Measurements from ENCODE around the gene TLCD1. TPM values are rescaled to one million over a fixed set of nuclear protein-coding genes. Genes with fewer than 3 reads are reported as not detected.

TLCD1 gene
- total RNA-seq, 1 donor from 2014 or later = 3.1 TPM

DNA sequence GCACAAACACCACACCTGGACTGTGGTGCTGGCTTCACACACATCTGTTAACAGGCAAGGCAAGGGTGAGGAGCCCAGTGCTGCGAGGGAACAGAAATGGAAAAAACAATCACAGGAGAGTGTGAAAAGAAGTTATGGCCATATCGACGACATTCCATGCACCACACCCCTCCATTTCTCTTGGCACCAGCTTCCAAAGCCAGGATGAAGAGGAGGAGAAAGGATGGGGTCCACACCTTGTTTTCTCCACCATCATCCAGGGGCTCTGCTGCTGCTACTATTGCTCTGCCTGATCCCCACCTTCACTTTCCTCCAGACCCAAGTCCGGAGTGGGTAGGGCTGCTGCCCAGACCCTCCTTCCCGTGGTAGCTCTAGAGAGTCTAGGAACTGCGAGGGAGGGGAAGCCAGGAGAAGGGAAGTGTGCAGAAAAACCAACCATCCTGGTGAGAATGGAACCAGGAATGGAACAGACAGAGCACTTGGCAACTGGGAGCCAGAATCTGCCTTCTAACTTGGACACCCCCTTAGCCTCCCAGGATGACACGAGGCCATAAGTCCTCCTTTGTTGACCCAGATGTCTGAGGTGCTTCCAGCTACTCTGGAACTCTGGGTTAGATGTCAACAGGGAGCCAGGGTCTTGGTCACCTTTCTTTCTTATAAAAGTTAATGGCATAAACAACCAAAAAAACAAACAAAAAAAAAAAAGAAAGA lies 13.2 kb downstream of the TLCD1 start:
- TF ChIP-seq, protein P1, sequence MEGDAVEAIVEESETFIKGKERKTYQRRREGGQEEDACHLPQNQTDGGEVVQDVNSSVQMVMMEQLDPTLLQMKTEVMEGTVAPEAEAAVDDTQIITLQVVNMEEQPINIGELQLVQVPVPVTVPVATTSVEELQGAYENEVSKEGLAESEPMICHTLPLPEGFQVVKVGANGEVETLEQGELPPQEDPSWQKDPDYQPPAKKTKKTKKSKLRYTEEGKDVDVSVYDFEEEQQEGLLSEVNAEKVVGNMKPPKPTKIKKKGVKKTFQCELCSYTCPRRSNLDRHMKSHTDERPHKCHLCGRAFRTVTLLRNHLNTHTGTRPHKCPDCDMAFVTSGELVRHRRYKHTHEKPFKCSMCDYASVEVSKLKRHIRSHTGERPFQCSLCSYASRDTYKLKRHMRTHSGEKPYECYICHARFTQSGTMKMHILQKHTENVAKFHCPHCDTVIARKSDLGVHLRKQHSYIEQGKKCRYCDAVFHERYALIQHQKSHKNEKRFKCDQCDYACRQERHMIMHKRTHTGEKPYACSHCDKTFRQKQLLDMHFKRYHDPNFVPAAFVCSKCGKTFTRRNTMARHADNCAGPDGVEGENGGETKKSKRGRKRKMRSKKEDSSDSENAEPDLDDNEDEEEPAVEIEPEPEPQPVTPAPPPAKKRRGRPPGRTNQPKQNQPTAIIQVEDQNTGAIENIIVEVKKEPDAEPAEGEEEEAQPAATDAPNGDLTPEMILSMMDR (IDR thresholded peaks at IDR 0.05; ENCODE audit: borderline replicate concordance) = no peak
- no peak overlapping the region for H3K4me3 ChIP-seq
- H3K36me3 ChIP-seq = peaks cover 18% of the 10 kb centered on the region
- peaks cover 47% of the 10 kb centered on the region for H3K4me1 ChIP-seq
- H3K27me3 ChIP-seq (ENCODE audit: low read depth) = peaks cover 14% of the 10 kb centered on the region
- peak overlapping the region; percentile 95 for H3K27ac ChIP-seq (replicated peaks)
- no peaks in the 10 kb centered on the region for H3K9me3 ChIP-seq (replicated peaks)
- no peak for DNase-seq
- intact Hi-C loops (cut with micrococcal nuclease) = no loop called here

DNA sequence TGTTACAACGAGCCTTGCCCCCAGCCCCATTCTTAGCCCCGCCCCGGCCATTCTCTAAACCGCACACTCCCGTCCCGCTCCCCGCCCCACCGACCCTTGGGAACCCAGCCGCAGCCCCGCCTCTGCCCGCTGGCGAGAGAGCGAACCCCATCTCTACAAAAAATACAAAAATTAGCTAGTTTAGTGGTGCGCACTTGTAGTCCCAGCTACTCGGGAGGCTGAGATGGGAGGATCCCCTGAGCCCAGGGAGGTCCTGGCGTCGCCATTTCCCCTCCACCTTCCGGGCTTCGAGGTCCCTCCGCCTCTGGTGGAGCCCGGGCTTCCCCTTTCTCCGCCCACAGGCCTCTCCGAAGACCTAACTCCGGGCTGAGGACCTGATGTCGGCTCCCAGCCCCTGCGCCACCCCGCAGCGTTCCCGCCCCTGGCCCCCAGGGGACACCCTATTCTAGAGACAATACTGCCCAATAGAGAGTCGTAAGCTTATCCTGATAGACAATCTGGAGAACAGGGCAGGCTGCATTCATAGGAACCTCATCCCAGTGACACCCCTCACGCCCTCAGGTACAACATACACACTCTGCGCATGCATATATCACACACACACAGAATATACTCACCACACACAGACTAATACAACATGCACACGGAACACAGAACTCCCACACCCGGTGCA lies 13.9 kb downstream of the TLCD1 start:
- Histone ChIP-seq H3K9me3 (replicated peaks) (no peaks in the 10 kb centered on the region), H3K4me1 (peaks cover 40% of the 10 kb centered on the region), H3K4me3 (peak overlapping the region; percentile 79), H3K27me3 (ENCODE audit: low read depth) (peaks cover 7% of the 10 kb centered on the region), H3K36me3 (peaks cover 18% of the 10 kb centered on the region), H3K27ac (replicated peaks) (peak overlapping the region; percentile 95)
- peak; percentile 63 for DNase-seq
- TF ChIP-seq, protein P1 (IDR thresholded peaks at IDR 0.05; ENCODE audit: borderline replicate concordance) = no peak
- intact Hi-C loops (cut with micrococcal nuclease) = no loop called here

DNA sequence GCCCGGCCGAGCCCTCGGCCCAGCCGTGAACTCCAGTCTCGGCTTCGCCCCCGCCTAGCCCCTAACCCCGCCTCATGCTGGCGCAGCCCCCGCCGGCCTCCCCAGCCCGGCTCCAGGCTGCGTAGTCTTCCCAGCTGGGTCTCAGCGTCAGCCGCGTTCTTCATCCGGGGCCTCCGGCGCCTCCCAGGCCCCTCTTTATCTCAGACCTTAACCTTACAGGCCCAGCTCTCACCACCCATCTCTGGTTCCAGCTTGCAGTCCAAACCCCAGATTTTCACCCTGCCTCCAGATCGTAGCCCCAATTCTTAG lies 14.4 kb downstream of the TLCD1 start, which contains the start of gene PROCA1:
PROCA1 (minus strand) TSS at position 166 of the 309 bp plus-strand sequence. CDS start 228 bp downstream, outside the sequence.
- Histone ChIP-seq H3K36me3 (peaks cover 18% of the 10 kb centered on the region), H3K27ac (replicated peaks) (peak within 1 kb of the TSS; percentile 95), H3K4me3 (peak within 1 kb of the TSS; percentile 79), H3K4me1 (peaks cover 35% of the 10 kb centered on the region), H3K27me3 (ENCODE audit: low read depth) (peaks cover 2% of the 10 kb centered on the region), H3K9me3 (replicated peaks) (no peaks in the 10 kb centered on the region)
- intact Hi-C loops (cut with micrococcal nuclease) = no loop called here
- DNase-seq = no peak
- TF ChIP-seq, protein P1 (IDR thresholded peaks at IDR 0.05; ENCODE audit: borderline replicate concordance) = no peak

DNA sequence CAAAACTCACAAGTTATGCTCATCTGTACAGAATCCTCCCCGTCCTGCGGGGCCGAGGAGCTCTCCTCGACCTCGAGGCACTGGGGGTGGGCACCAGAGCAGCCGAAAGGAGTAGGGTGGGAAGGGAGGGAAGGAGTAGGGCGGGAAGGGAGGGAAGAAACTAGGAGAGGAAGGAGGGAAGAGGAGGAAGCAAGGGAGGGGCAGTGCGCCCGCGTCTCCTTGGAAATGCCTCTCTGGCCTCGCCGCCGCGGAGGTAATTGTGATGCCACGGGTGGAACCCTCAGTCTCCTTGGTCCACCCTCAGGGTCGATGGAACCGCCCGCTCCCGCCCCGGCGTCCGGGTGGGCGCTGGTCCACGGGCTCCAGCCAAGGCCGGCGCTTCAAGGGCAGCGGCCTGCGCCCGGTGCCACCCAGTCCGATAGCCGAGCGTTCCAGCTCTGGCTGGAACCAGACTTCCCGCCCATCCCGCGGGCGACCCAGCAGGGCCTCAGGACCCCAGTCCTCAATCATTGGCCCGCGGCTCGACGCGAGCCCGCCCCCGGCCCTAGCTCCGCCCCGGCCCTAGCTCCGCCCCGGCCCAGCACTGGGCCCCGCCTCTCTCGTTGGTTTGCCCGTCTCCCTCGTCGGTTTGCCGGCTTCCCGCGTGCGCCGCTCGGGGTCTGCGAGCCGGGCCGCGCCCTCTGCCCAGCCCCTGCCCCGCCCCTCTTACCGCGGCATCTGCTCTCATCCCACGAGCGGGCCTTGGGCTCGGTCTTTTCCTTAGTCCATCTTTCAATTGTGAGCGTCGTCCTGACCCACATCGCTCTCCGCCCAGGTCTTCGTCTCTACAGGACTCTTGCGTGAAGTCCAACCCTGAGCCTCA lies 14.9 kb downstream of the TLCD1 start:
- DNase-seq = peak; percentile 90
- Histone ChIP-seq H3K27ac (replicated peaks) (peak overlapping the region; percentile 95), H3K9me3 (replicated peaks) (no peaks in the 10 kb centered on the region), H3K36me3 (peaks cover 18% of the 10 kb centered on the region), H3K4me1 (peaks cover 29% of the 10 kb centered on the region), H3K27me3 (ENCODE audit: low read depth) (no peaks in the 10 kb centered on the region), H3K4me3 (peak overlapping the region; percentile 79)
- intact Hi-C loops (cut with micrococcal nuclease) = no loop called here
- TF ChIP-seq, protein P1 (IDR thresholded peaks at IDR 0.05; ENCODE audit: borderline replicate concordance) = no peak

DNA sequence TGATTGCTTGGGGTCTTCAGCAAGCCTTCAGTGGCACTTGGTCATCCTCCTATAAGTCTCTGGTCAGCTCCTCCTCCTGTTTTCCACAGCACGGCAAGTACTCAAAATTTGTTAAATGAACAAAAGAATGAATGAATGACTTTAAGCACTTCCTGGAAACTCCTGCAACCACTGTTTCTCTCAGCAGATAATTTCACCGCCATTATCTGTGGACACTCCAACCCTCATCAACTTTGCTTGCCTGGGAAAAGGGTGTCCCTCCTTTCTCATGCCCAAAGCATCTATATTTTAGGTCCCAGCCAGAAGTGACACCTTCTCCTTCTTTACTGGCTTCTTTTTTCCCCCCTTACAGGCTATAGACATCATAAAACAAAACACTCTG lies 18.7 kb downstream of the TLCD1 start:
- Histone ChIP-seq H3K36me3 (peaks cover 12% of the 10 kb centered on the region), H3K27me3 (ENCODE audit: low read depth) (no peaks in the 10 kb centered on the region), H3K4me1 (peaks cover 20% of the 10 kb centered on the region), H3K27ac (replicated peaks) (no peak overlapping the region), H3K4me3 (no peak overlapping the region), H3K9me3 (replicated peaks) (no peaks in the 10 kb centered on the region)
- no peak for DNase-seq
- intact Hi-C loops (cut with micrococcal nuclease) = no loop called here
- TF ChIP-seq, protein P1 (IDR thresholded peaks at IDR 0.05; ENCODE audit: borderline replicate concordance) = no peak

Data from left ventricle myocardium inferior (tissue), 1 donor.